Adipocyte (in vitro differentiated cells): Measurements from ENCODE around the gene CAST.

Source experiments
- DNase-seq: peaks from one replicate; pipeline ENCODE4 v3.0.0-alpha.2; 2015; ENCODE audit warnings: low read depth
- H3K27me3 ChIP-seq: replicated peaks from 2 replicates; pipeline ENCODE4 v1.7.0; 2013; ENCODE audit warnings: mild to moderate bottlenecking, low read length, moderate library complexity; ENCODE audit not compliant: control insufficient read depth, insufficient read depth
- H3K36me3 ChIP-seq: 2 replicates; pipeline ENCODE4 v1.7.0; 2013; ENCODE audit warnings: low read length, mild to moderate bottlenecking, moderate library complexity; ENCODE audit not compliant: control insufficient read depth, insufficient read depth, severe bottlenecking
- H3K4me1 ChIP-seq: 2 replicates; pipeline ENCODE4 v1.7.0; 2013; ENCODE audit warnings: mild to moderate bottlenecking, low read length, moderate library complexity; ENCODE audit not compliant: control insufficient read depth, insufficient read depth
- H3K4me3 ChIP-seq: 2 replicates; pipeline ENCODE4 v1.7.0; 2013; ENCODE audit warnings: mild to moderate bottlenecking, low read length, moderate library complexity
- H3K9ac ChIP-seq: 2 replicates; pipeline ENCODE4 v1.7.0; 2013; ENCODE audit warnings: mild to moderate bottlenecking, low read length, moderate library complexity
- H3K9me3 ChIP-seq: 2 replicates; pipeline ENCODE4 v1.7.0; 2013; ENCODE audit warnings: mild to moderate bottlenecking, low read length, moderate library complexity; ENCODE audit not compliant: control insufficient read depth

The CAST gene

GRCh38 chr5:96648593-96648992 lies 13.6 kb upstream of the CAST start:
- H3K36me3 ChIP-seq: no peaks in the 10 kb centered on the region
- H3K9me3 ChIP-seq: no peaks in the 10 kb centered on the region
- no peak overlapping the region for H3K4me3 ChIP-seq
- peak; percentile 49 for DNase-seq
- no peaks in the 10 kb centered on the region for H3K27me3 ChIP-seq
- H3K4me1 ChIP-seq: peaks cover 20% of the 10 kb centered on the region
- H3K9ac ChIP-seq: no peak overlapping the region

- no peaks in the 10 kb centered on the region for H3K27me3 ChIP-seq
- H3K36me3 ChIP-seq: no peaks in the 10 kb centered on the region
- no peaks in the 10 kb centered on the region for H3K9me3 ChIP-seq
- H3K4me3 ChIP-seq: no peak overlapping the region
- peaks cover 20% of the 10 kb centered on the region for H3K4me1 ChIP-seq
- no peak overlapping the region for H3K9ac ChIP-seq
- no peak for DNase-seq
These were observed 12.9 kb upstream of the CAST start for GRCh38 chr5:96649251-96649662.

GRCh38 chr5:96649681-96650540 lies 12.3 kb upstream of the CAST start:
- H3K27me3 ChIP-seq: no peaks in the 10 kb centered on the region
- peaks cover 22% of the 10 kb centered on the region for H3K4me1 ChIP-seq
- no peaks in the 10 kb centered on the region for H3K9me3 ChIP-seq
- no peaks in the 10 kb centered on the region for H3K36me3 ChIP-seq
- DNase-seq: no peak
- no peak overlapping the region for H3K4me3 ChIP-seq
- no peak overlapping the region for H3K9ac ChIP-seq

- no peak overlapping the region for H3K9ac ChIP-seq
- no peak for DNase-seq
- H3K4me3 ChIP-seq: no peak overlapping the region
- no peaks in the 10 kb centered on the region for H3K27me3 ChIP-seq
- no peaks in the 10 kb centered on the region for H3K36me3 ChIP-seq
- no peaks in the 10 kb centered on the region for H3K9me3 ChIP-seq
- H3K4me1 ChIP-seq: peaks cover 33% of the 10 kb centered on the region
These were observed 11.1 kb upstream of the CAST start for GRCh38 chr5:96651047-96651446.

- Histone ChIP-seq H3K4me1 (peaks cover 43% of the 10 kb centered on the region), H3K36me3 (no peaks in the 10 kb centered on the region), H3K9me3 (no peaks in the 10 kb centered on the region), H3K9ac (no peak overlapping the region), H3K27me3 (no peaks in the 10 kb centered on the region), H3K4me3 (no peak overlapping the region)
- no peak for DNase-seq
These were observed 10.0 kb upstream of the CAST start for GRCh38 chr5:96651948-96652753.

GRCh38 chr5:96652769-96653454 lies 9.3 kb upstream of the CAST start:
- Histone ChIP-seq H3K27me3 (no peaks in the 10 kb centered on the region), H3K36me3 (no peaks in the 10 kb centered on the region), H3K9ac (no peak overlapping the region), H3K4me3 (no peak overlapping the region), H3K9me3 (no peaks in the 10 kb centered on the region), H3K4me1 (peaks cover 48% of the 10 kb centered on the region)
- DNase-seq: peak; percentile 43

GRCh38 chr5:96654209-96654608 lies 8.0 kb upstream of the CAST start:
- peaks cover 38% of the 10 kb centered on the region for H3K4me1 ChIP-seq
- H3K27me3 ChIP-seq: no peaks in the 10 kb centered on the region
- H3K4me3 ChIP-seq: no peak overlapping the region
- H3K9me3 ChIP-seq: no peaks in the 10 kb centered on the region
- no peak for DNase-seq
- H3K9ac ChIP-seq: no peak overlapping the region
- no peaks in the 10 kb centered on the region for H3K36me3 ChIP-seq

- H3K36me3 ChIP-seq: no peaks in the 10 kb centered on the region
- no peak for DNase-seq
- no peaks in the 10 kb centered on the region for H3K27me3 ChIP-seq
- no peaks in the 10 kb centered on the region for H3K9me3 ChIP-seq
- no peak overlapping the region for H3K4me3 ChIP-seq
- no peak overlapping the region for H3K9ac ChIP-seq
- H3K4me1 ChIP-seq: peaks cover 30% of the 10 kb centered on the region
These were observed 7.1 kb upstream of the CAST start for GRCh38 chr5:96655085-96655484.

- no peak overlapping the region for H3K9ac ChIP-seq
- peak; percentile 56 for DNase-seq
- no peaks in the 10 kb centered on the region for H3K9me3 ChIP-seq
- no peaks in the 10 kb centered on the region for H3K27me3 ChIP-seq
- no peak overlapping the region for H3K4me3 ChIP-seq
- peaks cover 33% of the 10 kb centered on the region for H3K4me1 ChIP-seq
- no peaks in the 10 kb centered on the region for H3K36me3 ChIP-seq
These were observed 6.7 kb upstream of the CAST start for GRCh38 chr5:96655506-96655905.

- Histone ChIP-seq H3K4me3 (no peak overlapping the region), H3K36me3 (no peaks in the 10 kb centered on the region), H3K4me1 (peaks cover 37% of the 10 kb centered on the region), H3K9ac (no peak overlapping the region), H3K9me3 (no peaks in the 10 kb centered on the region), H3K27me3 (no peaks in the 10 kb centered on the region)
- DNase-seq: peak; percentile 93
These were observed 5.1 kb upstream of the CAST start for GRCh38 chr5:96657068-96657467.

- Histone ChIP-seq H3K4me3 (no peak overlapping the region), H3K27me3 (no peaks in the 10 kb centered on the region)
These were observed 3.9 kb upstream of the CAST start for GRCh38 chr5:96658272-96658671.

More at GRCh38 chr5:96658272-96658671, 3.9 kb upstream of the CAST start:
- DNase-seq: no peak
- H3K4me1 ChIP-seq: peaks cover 37% of the 10 kb centered on the region
- no peak overlapping the region for H3K9ac ChIP-seq
- no peaks in the 10 kb centered on the region for H3K9me3 ChIP-seq
- no peaks in the 10 kb centered on the region for H3K36me3 ChIP-seq
